Endothelial cell of umbilical vein (primary cell): ENCODE data around the gene B3GAT2. TPM values are rescaled to one million over a fixed set of nuclear protein-coding genes. Genes with fewer than 3 reads are reported as not detected.

ENCODE experiments used
- Bru-seq: library from RNA; stranded (reverse); fragments of 400-500 nt; gene quantifications from one replicate; lab custom pipeline; 2021; lab: Mats Ljungman, UMichigan
- BruChase-seq, 2 experiments: library from RNA; stranded (reverse); fragments of 400-500 nt; gene quantifications; one replicate each; lab custom pipeline; 2021; lab: Mats Ljungman, UMichigan
- BruUV-seq: library from RNA; stranded (reverse); fragments of 400-500 nt; replicated peaks from 2 replicates; lab custom pipeline; 2021; lab: Mats Ljungman, UMichigan
- CTCF ChIA-PET: fragments of 300-600, 350-600 bp; sonication (Branson Sonifier 250); formaldehyde crosslinking; loops from one replicate; lab custom pipeline; 2021; ENCODE audit warnings: antibody characterized with exemption, inconsistent platforms; lab: Charles Lee
- POLR2A ChIA-PET: fragments of 300-600, 350-600 bp; sonication (Branson Sonifier 250); formaldehyde crosslinking; loops from one replicate; lab custom pipeline; 2021; ENCODE audit warnings: antibody characterized with exemption, inconsistent platforms; lab: Charles Lee
- DNase-seq: peaks from one replicate; pipeline ENCODE4 v3.0.0-alpha.2; 2011; ENCODE audit warnings: low read depth, low spot score
- FAIRE-seq: peaks from 2 replicates; lab custom pipeline; 2011; peaks lifted over from hg19 to GRCh38; lab: Jason Lieb, UNC
- H2AFZ ChIP-seq: 2 replicates; pipeline ENCODE4 v1.6.0; 2012; ENCODE audit warnings: low read depth, low read length, control low read depth, inconsistent platforms
- H3K27ac ChIP-seq: 2 replicates; pipeline ENCODE4 v1.5.1; 2011; ENCODE audit warnings: low read depth, mild to moderate bottlenecking, control low read depth, low read length, moderate library complexity; ENCODE audit not compliant: insufficient read depth
- H3K27me3 ChIP-seq, 2 experiments: 2 replicates each; pipeline versions ENCODE4 v1.6.0 to v1.6.1; 2011; ENCODE audit warnings: low read length in 2 of 2, mixed read lengths in 1 of 2; ENCODE audit not compliant: control insufficient read depth in 2 of 2, insufficient read depth in 2 of 2
- H3K36me3 ChIP-seq, 2 experiments: 2 replicates in 1 of 2; 3 replicates in 1 of 2; pipeline ENCODE4 v1.5.1; 2011; ENCODE audit warnings: low read length in 2 of 2, mild to moderate bottlenecking in 1 of 2, moderate library complexity in 1 of 2; ENCODE audit not compliant: control insufficient read depth in 2 of 2, insufficient read depth in 2 of 2; ENCODE audit errors: extremely low read depth in 1 of 2
- H3K4me1 ChIP-seq: 3 replicates; pipeline ENCODE4 v1.5.1; 2011; ENCODE audit warnings: mild to moderate bottlenecking, low read length; ENCODE audit not compliant: control insufficient read depth, insufficient read depth; ENCODE audit errors: extremely low read depth
- H3K4me2 ChIP-seq: 2 replicates; pipeline ENCODE4 v1.6.1; 2011; ENCODE audit warnings: low read length, control low read depth, mixed read lengths; ENCODE audit not compliant: insufficient read depth
- H3K4me3 ChIP-seq, 3 experiments: fragments of 200-600 bp in 1 of 3; sonication (generic), shearing (Covaris generic) in 1 of 3; replicated peaks in 1 of 3; 2 replicates each; pipeline ENCODE4 v1.5.1; 2011 to 2016; ENCODE audit warnings: control low read depth in 3 of 3, low read length in 3 of 3, mild to moderate bottlenecking in 2 of 3, inconsistent platforms in 1 of 3, low read depth in 1 of 3, moderate library complexity in 1 of 3; ENCODE audit not compliant: insufficient read depth in 1 of 3
- H3K79me2 ChIP-seq: 2 replicates; pipeline ENCODE4 v1.6.0; 2012; ENCODE audit warnings: low read length, inconsistent platforms; ENCODE audit not compliant: control insufficient read depth, insufficient read depth
- H3K9ac ChIP-seq: replicated peaks from 2 replicates; pipeline ENCODE3; 2011; ENCODE audit warnings: low read length, control low read depth; ENCODE audit not compliant: insufficient read depth; ENCODE audit errors: extremely low read depth
- H3K9me1 ChIP-seq: replicated peaks from 3 replicates; pipeline ENCODE4 v1.6.0; 2011; ENCODE audit warnings: mild to moderate bottlenecking, low read length; ENCODE audit not compliant: control insufficient read depth, insufficient read depth; ENCODE audit errors: extremely low read depth
- H3K9me3 ChIP-seq: replicated peaks from 2 replicates; pipeline ENCODE4 v1.5.1; 2012; ENCODE audit warnings: low read length, inconsistent platforms; ENCODE audit not compliant: control insufficient read depth, insufficient read depth
- H4K20me1 ChIP-seq: replicated peaks from 2 replicates; pipeline ENCODE3; 2011; ENCODE audit warnings: mild to moderate bottlenecking, low read length; ENCODE audit not compliant: control insufficient read depth, insufficient read depth; ENCODE audit errors: extremely low read depth
- EZH2 ChIP-seq: IDR thresholded peaks from 2 replicates; pipeline ENCODE4 v1.6.1; 2012; ENCODE audit warnings: borderline replicate concordance, low read depth, mild to moderate bottlenecking, moderate library complexity, low read length, inconsistent platforms; ENCODE audit not compliant: severe bottlenecking
- GATA2 ChIP-seq: IDR thresholded peaks from 2 replicates; pipeline ENCODE4 v1.7.0; 2011; ENCODE audit warnings: low read depth, mild to moderate bottlenecking, moderate library complexity, mixed read lengths, low read length; ENCODE audit not compliant: insufficient read length, insufficient read depth
- MYC ChIP-seq: IDR thresholded peaks from one replicate; pipeline ENCODE4 v1.6.1; 2011; ENCODE audit warnings: mild to moderate bottlenecking, low read depth, low read length
- POLR2AphosphoS5 ChIP-seq: IDR thresholded peaks from 2 replicates; pipeline ENCODE4 v1.6.1; 2012; ENCODE audit warnings: low read depth, mild to moderate bottlenecking, control low read depth, low read length, moderate library complexity; ENCODE audit not compliant: insufficient read depth
- dilution Hi-C: fragments of 300-500 bp; cut with MboI; formaldehyde crosslinking; loops from one replicate; pipeline ENCODE4 v1.15.0; 2019; ENCODE audit warnings: low sequenced_read_pairs; ENCODE audit not compliant: extremely low pct_ligation_motif_present
- intact Hi-C: fragments of 100-400 bp; cut with micrococcal nuclease; formaldehyde crosslinking; loops from one replicate; pipeline ENCODE4 v1.10.0; 2022
- long read RNA-seq: library from polyadenylated mRNA; stranded (forward); transcript quantifications from one replicate; pipeline ENCODE4 v2.0.0, GENCODE V29; 2021
- polyA minus RNA-seq, 3 experiments: library from RNA; depleted of rRNA, polyadenylated mRNA; stranded (reverse); fragments of >200 nt; gene quantifications; 1 replicate in 1 of 3; 2 replicates in 2 of 3; pipeline ENCODE4 v1.2.3, GENCODE V29; 2011
- polyA plus RNA-seq, 4 experiments: library from polyadenylated mRNA; depleted of rRNA in 3 of 4; stranded (reverse) in 3 of 4; unstranded in 1 of 4; fragments of >200 nt; gene quantifications; 2 replicates each; pipeline versions ENCODE4 v1.2.1 to v1.2.3, GENCODE V29; 2011 to 2012; ENCODE audit warnings: missing spikeins in 1 of 4
- total RNA-seq: library from RNA; stranded (reverse); gene quantifications from 2 replicates; pipeline ENCODE4 v1.2.3, GENCODE V29; 2021
- TF ChIP-seq, protein P1 (sequence below): IDR thresholded peaks from 2 replicates; pipeline ENCODE4 v1.6.1; 2011; ENCODE audit not compliant: insufficient read depth, insufficient read length

Gene B3GAT2, protein sequence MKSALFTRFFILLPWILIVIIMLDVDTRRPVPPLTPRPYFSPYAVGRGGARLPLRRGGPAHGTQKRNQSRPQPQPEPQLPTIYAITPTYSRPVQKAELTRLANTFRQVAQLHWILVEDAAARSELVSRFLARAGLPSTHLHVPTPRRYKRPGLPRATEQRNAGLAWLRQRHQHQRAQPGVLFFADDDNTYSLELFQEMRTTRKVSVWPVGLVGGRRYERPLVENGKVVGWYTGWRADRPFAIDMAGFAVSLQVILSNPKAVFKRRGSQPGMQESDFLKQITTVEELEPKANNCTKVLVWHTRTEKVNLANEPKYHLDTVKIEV
- not detected in 2 replicates for total RNA-seq
- polyA plus RNA-seq = not detected in 2 replicates
- not detected in 2 replicates for polyA plus RNA-seq (2011; cell fraction: cytosol; rRNA removed)
- polyA plus RNA-seq (2011; cell fraction: nucleus; rRNA removed) = 0.03 TPM in 1 of 2 replicates, not detected in the other
- polyA plus RNA-seq (2012) = 0.08 and 0.20 TPM in 2 replicates
- 0.02 TPM in 1 of 2 replicates, not detected in the other for polyA minus RNA-seq
- polyA minus RNA-seq (2011; cell fraction: cytosol; rRNA and poly(A)+ RNA removed) = not detected
- 0.05 TPM in 1 of 2 replicates, not detected in the other for polyA minus RNA-seq (2011; cell fraction: nucleus; rRNA and poly(A)+ RNA removed)
- Bru-seq, nascent RNA = percentile 2 among the genes with signal in this experiment
- BruChase-seq, experiment 1, labeled RNA remaining after a 6-hour chase = not detected
- BruChase-seq, experiment 2, labeled RNA remaining after a 2-hour chase = not detected
- long read RNA-seq, partial matches to known transcripts = 0 of 24 reads
- long read RNA-seq, other reads (novel, unspliced or antisense) = 24 of 24 reads

DNA sequence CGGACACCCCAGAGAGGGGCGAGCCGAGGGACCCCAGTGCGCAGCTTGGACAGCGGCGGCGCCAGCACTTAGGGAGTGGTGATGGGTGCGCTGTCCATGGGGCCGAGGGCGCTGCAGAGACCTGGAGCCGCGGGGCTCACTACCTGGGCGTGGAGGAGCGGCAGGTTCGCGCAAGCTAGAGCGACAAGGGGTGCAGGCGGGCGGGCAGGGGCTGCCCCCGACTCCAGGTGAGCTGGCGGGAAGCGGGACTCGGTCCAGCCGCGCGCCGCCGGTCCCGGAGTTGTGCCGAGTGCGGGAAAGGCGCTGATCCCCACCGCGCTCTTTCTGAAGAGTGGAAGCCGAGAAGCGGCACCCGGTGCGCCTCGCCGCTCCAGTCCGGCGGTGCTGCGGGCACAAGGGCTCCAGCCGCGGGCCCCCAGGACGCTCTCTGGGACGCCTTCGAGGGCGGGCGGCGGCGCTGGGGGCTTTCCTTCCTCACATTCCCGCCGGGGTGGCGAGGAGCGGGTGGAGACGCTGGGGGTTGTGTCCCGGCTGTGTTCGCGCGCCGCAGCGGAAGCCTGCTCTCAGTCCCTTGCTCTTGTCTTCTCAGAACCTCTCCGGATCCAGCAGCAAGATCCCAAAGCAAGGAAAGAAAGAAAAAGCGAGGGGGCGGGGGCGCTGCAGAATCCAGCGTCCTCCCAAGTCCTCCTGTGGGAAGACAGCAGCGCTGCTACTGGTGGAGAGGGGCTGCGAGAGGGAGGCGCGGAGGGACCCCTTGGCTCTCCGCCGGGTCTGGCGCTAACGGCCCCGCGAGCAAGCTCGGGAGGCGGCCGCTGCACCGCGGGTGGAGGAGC is at the start of gene B3GAT2:
Gene B3GAT2, minus strand, starts transcription at position 610 of the 833 bp plus-strand sequence. CDS start 631 bp downstream, outside the sequence.
- ChIA-PET CTCF (interaction anchor here (0.9 to 4.3 kb wide), 17 partner anchors 13 to 736 kb away, joined by 3 to 87 read pairs (median 5); partner anchors contain the start of gene SDHAF4), POLR2A (no interaction called here)
- intact Hi-C loops (loop anchor here (1.0 to 10.0 kb wide), 5 partner anchors 72 to 736 kb away; no protein-coding TSS in a partner anchor), dilution Hi-C loops (no loop called here)
- no peaks in the 10 kb centered on the region for H3K9me3 ChIP-seq
- FAIRE-seq (no peak), DNase-seq (peak; percentile 23)
- peaks cover 14% of the 10 kb centered on the region for H3K4me1 ChIP-seq
- peaks cover 36 to 72% of the 10 kb centered on the region in 2 experiments for H3K27me3 ChIP-seq
- no peaks in the 10 kb centered on the region for H3K79me2 ChIP-seq
- H3K36me3 ChIP-seq = no peaks in the 10 kb centered on the region
- no peak within 1 kb of the TSS for H3K9ac ChIP-seq
- H4K20me1 ChIP-seq = no peaks in the 10 kb centered on the region
- peak within 1 kb of the TSS; percentile 42 for H3K4me2 ChIP-seq
- H3K9me1 ChIP-seq = no peaks in the 10 kb centered on the region
- peak within 1 kb of the TSS; percentile 13 to 41 (median 31) for H3K4me3 ChIP-seq
- BruUV-seq = no TSS peak
- no peak within 1 kb of the TSS for H3K27ac ChIP-seq
- H2AFZ ChIP-seq = peak within 1 kb of the TSS; percentile 68
- TF ChIP-seq MYC (no peak), POLR2AphosphoS5 (no peak), GATA2 (no peak), EZH2 (peak; percentile 86)
- TF ChIP-seq, protein P1, sequence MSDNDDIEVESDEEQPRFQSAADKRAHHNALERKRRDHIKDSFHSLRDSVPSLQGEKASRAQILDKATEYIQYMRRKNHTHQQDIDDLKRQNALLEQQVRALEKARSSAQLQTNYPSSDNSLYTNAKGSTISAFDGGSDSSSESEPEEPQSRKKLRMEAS = no peak
